ENCODE data around the gene SLC44A1.

SLC44A1 gene

GRCh38 chr9:105344283-105344682, 99.8 kb downstream of the SLC44A1 start:
- DNase-seq, result peak; percentile 4

- DNase-seq, result no peak
Observed at GRCh38 chr9:105345626-105346025, 101.2 kb downstream of the SLC44A1 start.

- DNase-seq, result no peak
Observed at GRCh38 chr9:105346273-105346672, 101.8 kb downstream of the SLC44A1 start.

- DNase-seq, result no peak
Observed at GRCh38 chr9:105354448-105354847, 110.0 kb downstream of the SLC44A1 start.

- no peak for DNase-seq
Observed at GRCh38 chr9:105355781-105356180, 111.3 kb downstream of the SLC44A1 start.

- no peak for DNase-seq
Observed at GRCh38 chr9:105357937-105358336, 113.5 kb downstream of the SLC44A1 start.

GRCh38 chr9:105359892-105360291, 115.4 kb downstream of the SLC44A1 start:
- DNase-seq, result peak; percentile 50

- DNase-seq, result no peak
Observed at GRCh38 chr9:105360344-105360743, 115.9 kb downstream of the SLC44A1 start.

- DNase-seq, result no peak
Observed at GRCh38 chr9:105361873-105362272, 117.4 kb downstream of the SLC44A1 start.

GRCh38 chr9:105362470-105362869, 118.0 kb downstream of the SLC44A1 start:
- DNase-seq, result no peak

- no peak for DNase-seq
Observed at GRCh38 chr9:105363837-105364236, 119.4 kb downstream of the SLC44A1 start.

- no peak for DNase-seq
Observed at GRCh38 chr9:105369911-105370310, 125.5 kb downstream of the SLC44A1 start.

- no peak for DNase-seq
Observed at GRCh38 chr9:105373723-105374122, 129.3 kb downstream of the SLC44A1 start.

GRCh38 chr9:105375323-105375722, 130.9 kb downstream of the SLC44A1 start:
- no peak for DNase-seq

GRCh38 chr9:105376893-105377292, 132.4 kb downstream of the SLC44A1 start:
- DNase-seq, result no peak

- DNase-seq, result no peak
Observed at GRCh38 chr9:105385381-105385985, 141.0 kb downstream of the SLC44A1 start.

- DNase-seq, result no peak
Observed at GRCh38 chr9:105389796-105390195, 145.3 kb downstream of the SLC44A1 start.

GRCh38 chr9:105390871-105391270, 146.4 kb downstream of the SLC44A1 start:
- no peak for DNase-seq

GRCh38 chr9:105391288-105391687, 146.8 kb downstream of the SLC44A1 start:
- no peak for DNase-seq

GRCh38 chr9:105392531-105392930, 148.1 kb downstream of the SLC44A1 start:
- no peak for DNase-seq

GRCh38 chr9:105393576-105394344, 149.3 kb downstream of the SLC44A1 start:
- no peak for DNase-seq

GRCh38 chr9:105396441-105396840, 152.0 kb downstream of the SLC44A1 start:
- no peak for DNase-seq

- no peak for DNase-seq
Observed at GRCh38 chr9:105396901-105397300, 152.4 kb downstream of the SLC44A1 start.

- DNase-seq, result no peak
Observed at GRCh38 chr9:105399117-105399516, 154.7 kb downstream of the SLC44A1 start.

GRCh38 chr9:105401651-105402050, 157.2 kb downstream of the SLC44A1 start:
- no peak for DNase-seq

All from EL (cell line).